CMK (cell line): ENCODE results near the gene OR51F1.
"Not testable (repeated sequence)": the region's sequence is repeated elsewhere in the genome, so short reads cannot be mapped to it uniquely, and the experiment has no call there.

ENCODE experiments used
- DNase-seq: peaks from one replicate; pipeline ENCODE4 v3.0.0-alpha.2; 2010; ENCODE audit warnings: low read depth

The OR51F1 gene, protein sequence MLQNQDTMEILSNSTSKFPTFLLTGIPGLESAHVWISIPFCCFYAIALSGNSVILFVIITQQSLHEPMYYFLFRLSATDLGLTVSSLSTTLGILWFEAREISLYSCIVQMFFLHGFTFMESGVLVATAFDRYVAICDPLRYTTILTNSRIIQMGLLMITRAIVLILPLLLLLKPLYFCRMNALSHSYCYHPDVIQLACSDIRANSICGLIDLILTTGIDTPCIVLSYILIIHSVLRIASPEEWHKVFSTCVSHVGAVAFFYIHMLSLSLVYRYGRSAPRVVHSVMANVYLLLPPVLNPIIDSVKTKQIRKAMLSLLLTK

DNA sequence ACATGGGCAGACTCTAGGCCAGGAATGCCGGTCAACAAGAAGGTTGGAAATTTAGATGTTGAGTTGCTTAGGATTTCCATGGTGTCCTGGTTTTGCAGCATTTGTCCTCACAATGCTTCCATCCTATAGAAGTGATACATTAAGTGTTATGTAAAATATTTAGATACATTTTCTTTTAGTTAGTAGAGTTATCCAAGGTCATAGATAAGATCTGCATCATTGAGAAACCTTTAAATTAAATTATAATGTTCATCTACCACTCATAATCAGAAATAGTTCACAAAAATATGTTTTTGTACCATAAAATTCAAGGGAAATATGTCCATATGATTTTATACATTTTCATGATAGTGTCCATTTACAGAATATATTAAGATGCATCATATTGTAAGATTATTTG is at the start of gene OR51F1:
Gene OR51F1, minus strand, starts transcription at position 101 of the 400 bp plus-strand sequence. Its CDS starts 0 bp downstream, at position 101.
- no peak for DNase-seq

DNA sequence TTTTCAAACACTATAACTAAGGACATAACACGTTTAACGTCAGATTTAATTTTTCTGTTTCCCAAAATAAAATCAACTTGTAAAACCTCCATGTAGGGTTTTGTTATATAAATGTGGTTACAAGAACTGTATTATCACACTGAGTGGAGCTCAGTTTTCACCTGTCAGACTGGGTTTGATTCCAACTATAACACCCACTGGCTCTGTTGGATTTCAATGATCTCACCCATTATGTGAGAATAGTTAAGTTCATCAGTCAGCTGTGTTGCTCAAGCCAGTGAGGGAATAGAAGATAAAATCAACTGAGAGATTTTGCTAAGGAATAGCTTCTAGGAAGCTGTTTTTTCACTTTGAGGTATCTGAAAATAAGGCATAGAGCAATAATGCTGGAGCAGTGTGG is 39.5 kb upstream of the OR51F1 start:
- no peak for DNase-seq

DNA sequence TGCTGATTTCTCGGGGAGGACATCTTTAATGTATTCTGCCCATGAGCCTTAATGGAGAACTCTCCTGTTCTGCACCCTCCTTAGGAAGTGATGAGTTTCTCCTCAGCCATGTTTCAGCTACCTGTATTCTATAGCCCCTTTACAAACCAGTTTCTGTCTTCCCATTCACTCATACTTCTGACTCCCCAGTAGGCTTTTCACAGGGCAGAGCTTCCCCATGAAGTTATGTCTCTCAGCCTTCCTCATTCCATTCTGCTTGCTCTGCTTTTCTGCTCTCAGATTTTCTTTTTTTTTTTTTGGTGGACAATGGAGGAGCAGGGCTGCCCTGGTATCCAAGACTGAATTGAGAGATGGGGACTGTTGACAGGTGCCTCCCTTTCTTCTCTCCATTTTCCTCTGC is 38.7 kb upstream of the OR51F1 start:
- DNase-seq, result no peak

DNA sequence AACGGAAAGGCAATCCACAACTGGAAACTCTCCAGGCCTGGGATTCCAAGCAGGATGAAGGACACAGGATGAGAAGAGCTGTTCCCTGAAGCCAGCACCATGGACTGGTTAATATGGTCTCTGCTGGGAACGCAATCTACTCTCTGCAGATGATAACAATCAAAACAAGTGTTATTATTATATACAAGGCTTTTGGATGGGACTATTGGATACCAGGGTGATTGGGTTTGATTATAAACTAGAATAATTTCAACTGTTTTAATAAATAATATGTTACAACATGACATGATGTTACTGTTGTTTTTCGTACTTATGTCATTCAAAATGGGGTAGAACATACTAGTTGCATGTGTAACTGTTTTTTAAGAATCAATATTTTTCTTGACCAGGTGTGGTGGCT is 34.5 kb upstream of the OR51F1 start, which contains the start of gene OR52R1:
Gene OR52R1, minus strand, starts transcription at position 101 of the 400 bp plus-strand sequence. Its CDS starts 0 bp downstream, at position 101.
- no peak for DNase-seq

DNA sequence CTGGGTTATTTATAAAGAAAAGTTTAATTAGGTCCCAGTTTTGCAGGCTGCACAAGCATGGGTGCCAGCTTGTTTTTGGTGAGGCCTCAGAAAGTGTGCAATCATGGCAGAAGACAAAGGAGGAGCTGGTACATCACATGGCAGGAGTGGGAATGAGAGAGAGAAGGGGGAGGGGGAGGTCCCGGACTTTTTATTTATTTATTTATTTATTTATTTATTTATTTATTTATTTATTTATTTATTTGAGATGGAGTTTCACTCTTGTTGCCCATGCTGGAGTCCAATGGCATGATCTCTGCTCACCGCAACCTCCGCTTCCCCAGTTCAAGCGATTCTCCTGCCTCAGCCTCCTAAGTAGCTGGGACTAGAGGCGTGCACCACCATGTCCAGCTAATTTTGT is 31.6 kb upstream of the OR51F1 start:
- not testable (repeated sequence) for DNase-seq

DNA sequence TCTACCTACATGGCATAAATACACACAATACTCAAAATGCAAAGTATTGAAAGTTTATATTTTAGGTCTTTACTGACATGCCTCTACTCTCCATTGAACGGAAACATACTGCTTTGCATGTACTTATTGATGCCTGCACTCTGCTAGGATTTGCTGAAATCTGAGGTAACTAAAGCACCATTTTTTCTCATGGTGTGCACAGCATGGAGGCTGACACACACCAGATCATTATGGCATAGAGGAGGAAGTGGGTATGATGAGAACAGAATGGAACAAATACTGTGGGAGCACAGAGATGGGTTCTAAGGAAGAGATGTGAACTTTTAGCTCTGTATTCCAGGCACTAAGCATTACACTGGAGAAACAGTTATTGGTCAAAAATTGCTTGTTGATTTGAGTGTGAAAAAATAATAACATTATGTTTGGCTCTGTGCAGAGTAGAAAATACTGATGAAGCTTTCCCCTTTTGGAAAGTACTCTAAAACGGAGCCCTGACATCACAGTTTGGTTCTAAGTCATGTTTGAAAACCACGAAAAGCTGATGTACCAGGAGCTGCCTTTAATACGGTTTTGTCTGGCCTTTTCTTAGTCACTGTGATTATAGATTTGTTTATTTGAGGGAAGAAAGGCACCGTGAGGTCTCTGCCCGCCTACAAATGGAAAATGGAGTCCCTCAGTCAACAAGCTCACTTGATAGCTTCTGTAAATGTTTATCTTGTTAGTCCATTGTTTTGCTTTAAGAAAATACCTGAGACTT is 28.9 kb upstream of the OR51F1 start:
- DNase-seq, result no peak

DNA sequence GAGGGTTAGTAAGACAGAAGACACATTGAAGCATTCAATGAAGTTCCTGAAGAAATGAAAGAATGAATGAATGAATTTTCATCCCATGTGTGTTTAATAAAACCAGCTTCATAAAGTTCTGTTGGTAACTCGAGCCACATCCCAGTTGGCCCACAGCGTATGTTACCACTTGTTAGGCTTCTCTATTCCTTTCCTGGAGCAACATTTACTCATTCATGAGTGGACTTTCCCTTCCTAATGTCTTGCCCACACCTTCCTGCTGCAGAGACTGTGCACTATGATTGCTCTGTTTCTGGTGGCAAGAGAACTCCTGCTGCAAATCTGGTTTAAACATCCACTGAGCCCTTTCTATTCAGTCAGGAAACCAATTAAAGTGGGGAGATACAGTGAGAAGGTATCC is 27.5 kb upstream of the OR51F1 start:
- DNase-seq, result no peak

DNA sequence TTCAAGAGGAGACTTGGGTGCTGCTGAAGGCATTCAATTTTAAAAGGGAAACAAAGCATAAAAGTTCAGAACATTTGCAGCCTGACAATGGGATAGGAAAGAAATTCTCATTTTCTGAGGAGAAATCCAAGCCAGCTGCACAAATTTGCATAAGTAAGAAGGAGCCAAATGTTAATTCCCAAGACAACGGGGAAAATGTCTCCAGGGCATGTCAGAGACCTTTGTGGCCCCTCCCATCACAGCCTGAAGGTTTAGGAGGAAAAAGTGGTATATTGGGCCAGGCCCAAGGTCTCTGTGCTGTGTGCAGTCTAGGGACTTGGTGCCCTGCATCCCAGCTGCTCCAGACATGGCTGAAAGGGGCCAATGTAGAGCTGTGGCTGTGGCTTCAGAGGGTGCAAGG is 12.7 kb upstream of the OR51F1 start:
- DNase-seq, result no peak

DNA sequence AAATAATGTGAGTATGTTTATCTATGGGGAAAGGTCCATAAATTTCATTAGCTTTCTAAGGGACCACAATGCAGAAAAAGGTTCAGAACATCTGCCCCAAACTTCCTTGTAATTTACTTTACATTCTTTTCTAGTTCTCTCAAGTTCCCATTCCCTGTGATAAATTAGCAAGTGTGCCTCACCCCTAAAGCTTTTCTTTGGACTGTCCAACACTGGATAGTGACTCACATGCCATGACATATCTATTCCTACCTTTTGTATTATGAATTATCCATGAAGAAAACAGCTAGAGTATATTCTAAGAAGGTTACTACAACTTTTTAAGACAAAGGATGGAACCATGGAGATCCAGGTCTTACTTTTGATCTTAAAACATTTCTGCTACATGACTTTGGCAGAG is 1.6 kb downstream of the OR51F1 start:
- DNase-seq, result no peak

DNA sequence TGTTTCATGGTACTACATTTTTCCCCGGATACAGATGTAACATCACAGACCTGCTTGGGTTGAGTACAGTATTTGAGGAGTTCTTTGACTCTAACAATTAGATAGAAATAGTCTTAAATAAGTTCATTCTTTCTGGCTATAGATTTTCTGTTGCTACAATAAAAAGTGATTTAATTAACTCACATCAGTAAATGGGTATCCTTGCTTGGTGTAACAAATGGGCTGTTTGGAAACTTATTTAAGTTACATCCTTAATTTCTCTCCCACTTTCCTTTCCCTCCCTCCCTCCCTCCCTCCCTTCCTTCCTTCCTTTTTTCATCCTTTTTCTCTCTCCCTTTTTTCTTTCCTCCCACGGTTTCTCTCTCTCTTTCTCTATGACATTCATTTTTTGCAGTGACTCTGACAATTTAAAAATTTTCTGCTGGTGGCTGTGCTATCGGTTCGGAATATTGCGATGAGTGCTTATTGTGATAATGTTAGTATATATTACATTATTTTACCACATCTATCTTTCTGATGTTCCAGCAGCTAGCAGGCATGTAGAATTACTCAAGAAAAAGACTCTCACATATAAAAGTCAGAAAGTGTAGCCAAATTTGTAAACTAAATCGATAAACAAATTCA is 3.2 kb downstream of the OR51F1 start:
- DNase-seq, result no peak

DNA sequence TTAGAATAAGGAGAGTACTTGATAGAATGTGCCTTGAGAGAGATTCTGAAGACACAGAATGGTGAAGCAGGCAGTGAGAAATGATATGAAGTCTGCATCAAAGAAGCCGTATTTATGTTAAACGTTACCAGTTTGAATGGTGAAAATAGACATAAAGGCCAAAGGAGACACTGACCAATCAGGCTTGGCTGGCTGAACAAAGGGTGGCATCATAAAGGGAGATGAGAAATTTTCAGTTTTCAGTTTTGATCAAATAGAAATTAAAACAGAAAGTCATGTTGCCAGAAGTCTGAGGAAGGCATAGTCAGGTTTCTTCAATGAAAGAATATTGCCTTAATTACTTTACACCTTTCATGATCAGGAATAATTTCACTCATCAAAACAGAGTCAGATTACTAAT is 6.6 kb downstream of the OR51F1 start:
- DNase-seq, result no peak

DNA sequence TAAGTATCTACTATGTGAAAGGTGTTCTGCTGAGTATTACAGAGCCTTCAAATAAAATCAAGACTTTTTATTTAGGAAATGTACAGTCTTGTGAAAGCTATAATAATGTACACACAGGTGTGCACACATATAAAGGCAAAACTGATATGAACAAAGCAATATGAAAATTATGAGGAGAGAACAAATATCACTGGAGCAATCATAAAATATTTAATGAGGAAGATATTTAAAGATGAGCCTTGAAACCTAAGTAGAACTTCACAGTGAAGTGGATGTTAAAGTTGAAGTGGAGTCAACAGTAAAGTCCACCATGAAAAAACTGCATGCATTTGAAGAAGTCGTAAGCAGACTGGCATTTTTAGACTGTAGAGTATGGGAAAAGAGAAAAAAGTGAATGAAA is 18.5 kb downstream of the OR51F1 start:
- DNase-seq, result no peak

DNA sequence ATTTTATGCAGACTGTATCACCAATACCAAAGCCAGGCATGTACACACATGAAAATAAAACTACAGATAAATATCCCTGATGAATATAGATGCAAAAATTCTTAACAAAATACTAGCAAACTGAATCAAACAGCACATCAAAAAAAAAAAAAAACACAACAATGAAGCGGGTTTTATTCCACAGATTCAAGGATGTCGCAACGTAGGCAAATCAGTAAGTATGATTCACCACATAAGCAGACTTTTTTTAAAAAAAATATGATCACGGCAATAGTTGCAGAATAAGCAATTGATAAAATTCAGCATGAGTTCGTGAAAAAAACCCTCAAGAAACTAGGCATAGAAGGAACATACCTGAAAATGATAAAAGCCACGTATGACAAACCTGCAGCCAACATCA is 21.3 kb downstream of the OR51F1 start:
- DNase-seq, result no peak

DNA sequence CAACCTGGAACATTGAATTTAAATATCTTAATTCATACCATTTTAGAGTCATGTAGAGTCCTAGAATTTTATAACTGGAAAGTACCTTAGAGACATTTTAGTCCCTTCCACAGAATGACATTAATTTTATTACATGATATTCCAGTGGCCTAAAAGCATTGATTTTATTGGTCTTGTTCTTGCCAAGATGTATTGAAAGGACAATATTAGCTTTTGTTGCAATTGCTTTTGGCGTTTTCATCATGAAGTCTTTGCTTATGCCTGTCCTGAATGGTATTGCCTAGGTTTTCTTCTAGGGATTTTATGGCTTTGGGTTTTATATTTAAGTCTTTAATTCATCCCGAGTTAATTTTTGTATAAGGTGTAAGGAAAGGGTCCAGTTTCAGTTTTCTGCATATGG is 29.0 kb downstream of the OR51F1 start:
- DNase-seq, result no peak

DNA sequence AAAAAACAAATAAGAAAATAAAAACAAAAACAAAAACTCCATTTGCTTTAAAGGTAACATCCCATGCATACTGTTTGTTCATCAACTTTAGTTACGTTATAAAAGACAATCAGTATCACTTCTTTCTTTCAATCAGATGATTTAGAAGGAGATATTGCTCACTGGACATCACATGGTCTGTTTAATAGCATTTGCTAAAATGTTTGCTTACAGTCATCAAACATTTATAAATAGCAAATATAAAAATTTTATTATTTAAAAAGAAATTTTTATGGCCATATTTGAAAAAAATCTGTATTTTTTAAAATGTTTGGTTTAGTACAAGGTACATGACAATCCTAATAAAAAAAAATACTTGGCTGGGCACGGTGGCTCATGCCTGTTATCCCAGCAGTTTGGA is 42.6 kb downstream of the OR51F1 start:
- no peak for DNase-seq

DNA sequence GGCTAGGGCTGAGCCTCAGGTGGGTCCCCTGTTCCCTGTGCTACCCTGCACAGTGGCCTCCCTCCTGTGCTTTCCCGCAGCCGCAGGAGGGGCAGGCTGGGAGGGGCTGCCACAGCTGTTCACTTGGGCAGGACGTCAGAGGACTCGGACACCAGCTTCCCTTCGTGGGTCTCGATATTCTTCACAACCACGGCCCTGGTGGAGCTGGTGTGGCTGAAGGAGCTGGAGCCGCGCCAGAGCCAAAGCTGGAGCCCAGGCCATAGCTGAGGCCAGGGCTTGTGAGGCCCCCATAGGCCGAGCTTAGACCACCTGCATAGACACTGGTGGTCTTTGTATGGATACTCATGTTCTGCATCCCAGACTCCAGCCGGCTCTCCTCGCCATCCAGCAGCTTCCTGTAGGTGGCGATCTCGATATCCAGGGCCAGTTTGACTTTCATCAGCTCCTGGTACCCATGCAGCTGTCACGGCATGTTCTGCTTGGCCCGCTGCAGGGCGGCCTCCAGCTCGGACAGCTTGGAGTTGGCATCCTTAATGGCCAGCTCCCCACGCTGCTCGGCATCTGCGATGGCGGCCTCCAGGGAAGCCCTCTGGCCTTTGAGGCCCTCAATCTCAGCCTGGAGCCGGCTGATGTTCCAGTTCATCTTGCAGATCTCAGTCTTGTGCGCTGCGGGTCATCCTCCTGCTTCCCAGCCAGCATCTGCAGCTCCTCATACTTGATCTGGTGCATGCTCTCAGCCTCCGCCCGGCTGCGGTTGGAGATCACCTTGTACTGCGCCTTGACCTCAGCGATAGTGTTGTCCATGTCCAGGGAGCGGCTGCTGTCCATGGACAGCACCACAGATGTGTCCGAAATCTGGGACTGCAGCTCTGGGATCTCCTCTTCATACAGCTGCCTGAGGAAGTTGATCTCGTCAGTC is 46.9 kb downstream of the OR51F1 start:
- not testable (repeated sequence) for DNase-seq
